Gastroesophageal sphincter (tissue), 3 donors: ENCODE data around the gene SPEF2.

Experiments used
- POLR2A ChIP-seq, 2 donors: fragments of 450-650 bp; IDR thresholded peaks; one replicate each; pipeline ENCODE4 v1.6.1; 2017; ENCODE audit warnings: antibody characterized with exemption in 2 of 2, mild to moderate bottlenecking in 2 of 2, moderate library complexity in 1 of 2
- TF ChIP-seq, protein P1 (sequence below), 4 experiments: fragments of 200-600 bp in 2 of 4; fragments of 450-650 bp in 2 of 4; sonication (generic) in 1 of 4; IDR thresholded peaks; one replicate each; pipeline ENCODE4 v1.5.1; 2017 to 2019; ENCODE audit warnings: antibody characterized with exemption in 4 of 4, mild to moderate bottlenecking in 2 of 4, moderate library complexity in 2 of 4

DNA sequence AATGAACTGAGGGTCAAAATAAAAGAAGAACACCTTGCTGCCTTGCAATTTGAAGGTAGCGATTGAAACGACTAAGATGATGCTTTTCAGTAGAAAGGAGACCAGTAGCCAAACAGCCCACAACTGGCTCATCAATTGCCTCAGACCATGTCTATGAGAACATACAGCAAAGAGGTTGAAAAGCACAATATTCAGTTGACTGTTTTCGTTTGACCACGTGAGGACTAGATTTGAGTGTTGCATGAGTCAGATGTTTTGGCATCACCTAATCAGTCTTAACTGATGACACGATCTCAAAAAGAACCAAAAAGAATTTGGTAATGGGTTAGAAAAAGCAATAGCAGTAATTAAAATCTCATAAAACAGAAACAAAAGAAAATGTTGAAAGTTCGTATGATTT is 156.3 kb downstream of the SPEF2 start:
- TF ChIP-seq, protein P1, sequence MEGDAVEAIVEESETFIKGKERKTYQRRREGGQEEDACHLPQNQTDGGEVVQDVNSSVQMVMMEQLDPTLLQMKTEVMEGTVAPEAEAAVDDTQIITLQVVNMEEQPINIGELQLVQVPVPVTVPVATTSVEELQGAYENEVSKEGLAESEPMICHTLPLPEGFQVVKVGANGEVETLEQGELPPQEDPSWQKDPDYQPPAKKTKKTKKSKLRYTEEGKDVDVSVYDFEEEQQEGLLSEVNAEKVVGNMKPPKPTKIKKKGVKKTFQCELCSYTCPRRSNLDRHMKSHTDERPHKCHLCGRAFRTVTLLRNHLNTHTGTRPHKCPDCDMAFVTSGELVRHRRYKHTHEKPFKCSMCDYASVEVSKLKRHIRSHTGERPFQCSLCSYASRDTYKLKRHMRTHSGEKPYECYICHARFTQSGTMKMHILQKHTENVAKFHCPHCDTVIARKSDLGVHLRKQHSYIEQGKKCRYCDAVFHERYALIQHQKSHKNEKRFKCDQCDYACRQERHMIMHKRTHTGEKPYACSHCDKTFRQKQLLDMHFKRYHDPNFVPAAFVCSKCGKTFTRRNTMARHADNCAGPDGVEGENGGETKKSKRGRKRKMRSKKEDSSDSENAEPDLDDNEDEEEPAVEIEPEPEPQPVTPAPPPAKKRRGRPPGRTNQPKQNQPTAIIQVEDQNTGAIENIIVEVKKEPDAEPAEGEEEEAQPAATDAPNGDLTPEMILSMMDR (IDR thresholded peaks at IDR 0.05), result no peak
- no peak for TF ChIP-seq POLR2A (IDR thresholded peaks at IDR 0.05)
